HepG2 (cell line): Measurements from ENCODE around the gene TMEM270.

Experiments
- FOXM1 ChIP-seq: sonication (generic); formaldehyde crosslinking; IDR thresholded peaks from 2 replicates; pipeline ENCODE4 v1.5.0; 2020; ENCODE audit warnings: missing genetic modification reagents
- RXRA ChIP-seq: sonication (generic); formaldehyde crosslinking; IDR thresholded peaks from 2 replicates; pipeline ENCODE4 v1.5.1; 2020; ENCODE audit warnings: missing genetic modification reagents
- SP140L ChIP-seq: sonication (generic); formaldehyde crosslinking; IDR thresholded peaks from 2 replicates; pipeline ENCODE4 v1.4.0; 2020; ENCODE audit warnings: missing genetic modification reagents, borderline replicate concordance
- ZKSCAN1 ChIP-seq: fragments of 150-350 bp; IDR thresholded peaks from 2 replicates; pipeline ENCODE4 v1.6.1; 2014; ENCODE audit warnings: low read length
- ZNF230 ChIP-seq: sonication (generic); formaldehyde crosslinking; IDR thresholded peaks from 2 replicates; pipeline ENCODE4 v1.4.0; 2020; ENCODE audit warnings: mild to moderate bottlenecking, missing genetic modification reagents
- ZNF670 ChIP-seq: sonication (generic); formaldehyde crosslinking; IDR thresholded peaks from 2 replicates; pipeline ENCODE4 v1.8.0; 2022; ENCODE audit warnings: mild to moderate bottlenecking, missing genetic modification reagents, borderline replicate concordance
- TF ChIP-seq, protein P1 (sequence below): sonication (generic); formaldehyde crosslinking; conservative IDR thresholded peaks from 2 replicates; pipeline ENCODE4 v1.8.0; 2022; ENCODE audit warnings: low read depth, missing genetic modification reagents
- TF ChIP-seq, protein P2 (sequence below), 2 experiments: sonication (generic) in 1 of 2; formaldehyde crosslinking in 1 of 2; IDR thresholded peaks; 2 replicates each; pipeline versions ENCODE4 v1.4.0 to v1.6.1; 2018 to 2020; ENCODE audit warnings: missing genetic modification reagents in 2 of 2, borderline replicate concordance in 1 of 2, low read depth in 1 of 2, mild to moderate bottlenecking in 1 of 2, missing biosample characterization in 1 of 2
- TF ChIP-seq, protein P3 (sequence below): sonication (generic); formaldehyde crosslinking; IDR thresholded peaks from 2 replicates; pipeline ENCODE4 v1.5.1; 2020; ENCODE audit warnings: mild to moderate bottlenecking, missing genetic modification reagents, moderate library complexity
- TF ChIP-seq, protein P4 (sequence below): sonication (generic); formaldehyde crosslinking; IDR thresholded peaks from 2 replicates; pipeline ENCODE4 v1.5.0; 2020; ENCODE audit warnings: mild to moderate bottlenecking, missing genetic modification reagents, moderate library complexity
- TF ChIP-seq, protein P5 (sequence below): sonication (generic); formaldehyde crosslinking; IDR thresholded peaks from 2 replicates; pipeline ENCODE4 v1.4.0; 2020; ENCODE audit warnings: missing genetic modification reagents
- TF ChIP-seq, protein P6 (sequence below): sonication (generic); formaldehyde crosslinking; IDR thresholded peaks from 2 replicates; pipeline ENCODE4 v1.5.1; 2020; ENCODE audit warnings: missing genetic modification reagents, mild to moderate bottlenecking, borderline replicate concordance
- TF ChIP-seq, protein P7 (sequence below): IDR thresholded peaks from 2 replicates; pipeline ENCODE4 v1.6.1; 2012; ENCODE audit warnings: low read depth, low read length, improper control_type of control experiment

DNA sequence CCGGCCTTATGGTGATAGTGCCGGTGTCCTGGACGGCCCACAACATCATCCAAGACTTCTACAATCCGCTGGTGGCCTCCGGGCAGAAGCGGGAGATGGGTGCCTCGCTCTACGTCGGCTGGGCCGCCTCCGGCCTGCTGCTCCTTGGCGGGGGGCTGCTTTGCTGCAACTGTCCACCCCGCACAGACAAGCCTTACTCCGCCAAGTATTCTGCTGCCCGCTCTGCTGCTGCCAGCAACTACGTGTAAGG is 29.4 kb upstream of the TMEM270 start:
- TF ChIP-seq, protein P1, sequence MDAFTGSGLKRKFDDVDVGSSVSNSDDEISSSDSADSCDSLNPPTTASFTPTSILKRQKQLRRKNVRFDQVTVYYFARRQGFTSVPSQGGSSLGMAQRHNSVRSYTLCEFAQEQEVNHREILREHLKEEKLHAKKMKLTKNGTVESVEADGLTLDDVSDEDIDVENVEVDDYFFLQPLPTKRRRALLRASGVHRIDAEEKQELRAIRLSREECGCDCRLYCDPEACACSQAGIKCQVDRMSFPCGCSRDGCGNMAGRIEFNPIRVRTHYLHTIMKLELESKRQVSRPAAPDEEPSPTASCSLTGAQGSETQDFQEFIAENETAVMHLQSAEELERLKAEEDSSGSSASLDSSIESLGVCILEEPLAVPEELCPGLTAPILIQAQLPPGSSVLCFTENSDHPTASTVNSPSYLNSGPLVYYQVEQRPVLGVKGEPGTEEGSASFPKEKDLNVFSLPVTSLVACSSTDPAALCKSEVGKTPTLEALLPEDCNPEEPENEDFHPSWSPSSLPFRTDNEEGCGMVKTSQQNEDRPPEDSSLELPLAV (CRISPR knock-in tag), result no peak
- TF ChIP-seq, protein P2, sequence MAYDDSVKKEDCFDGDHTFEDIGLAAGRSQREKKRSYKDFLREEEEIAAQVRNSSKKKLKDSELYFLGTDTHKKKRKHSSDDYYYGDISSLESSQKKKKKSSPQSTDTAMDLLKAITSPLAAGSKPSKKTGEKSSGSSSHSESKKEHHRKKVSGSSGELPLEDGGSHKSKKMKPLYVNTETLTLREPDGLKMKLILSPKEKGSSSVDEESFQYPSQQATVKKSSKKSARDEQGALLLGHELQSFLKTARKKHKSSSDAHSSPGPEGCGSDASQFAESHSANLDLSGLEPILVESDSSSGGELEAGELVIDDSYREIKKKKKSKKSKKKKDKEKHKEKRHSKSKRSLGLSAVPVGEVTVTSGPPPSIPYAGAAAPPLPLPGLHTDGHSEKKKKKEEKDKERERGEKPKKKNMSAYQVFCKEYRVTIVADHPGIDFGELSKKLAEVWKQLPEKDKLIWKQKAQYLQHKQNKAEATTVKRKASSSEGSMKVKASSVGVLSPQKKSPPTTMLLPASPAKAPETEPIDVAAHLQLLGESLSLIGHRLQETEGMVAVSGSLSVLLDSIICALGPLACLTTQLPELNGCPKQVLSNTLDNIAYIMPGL (CRISPR knock-in tag; IDR thresholded peaks at IDR 0.05; ENCODE audit: borderline replicate concordance in 1 of 2, low read depth in 1 of 2), result no peak
- TF ChIP-seq SP140L (CRISPR knock-in tag) (no peak), ZNF230 (CRISPR knock-in tag) (no peak), RXRA (CRISPR knock-in tag) (no peak), ZKSCAN1 (no peak), ZNF670 (CRISPR knock-in tag) (no peak), FOXM1 (CRISPR knock-in tag) (no peak)
- TF ChIP-seq, protein P3, sequence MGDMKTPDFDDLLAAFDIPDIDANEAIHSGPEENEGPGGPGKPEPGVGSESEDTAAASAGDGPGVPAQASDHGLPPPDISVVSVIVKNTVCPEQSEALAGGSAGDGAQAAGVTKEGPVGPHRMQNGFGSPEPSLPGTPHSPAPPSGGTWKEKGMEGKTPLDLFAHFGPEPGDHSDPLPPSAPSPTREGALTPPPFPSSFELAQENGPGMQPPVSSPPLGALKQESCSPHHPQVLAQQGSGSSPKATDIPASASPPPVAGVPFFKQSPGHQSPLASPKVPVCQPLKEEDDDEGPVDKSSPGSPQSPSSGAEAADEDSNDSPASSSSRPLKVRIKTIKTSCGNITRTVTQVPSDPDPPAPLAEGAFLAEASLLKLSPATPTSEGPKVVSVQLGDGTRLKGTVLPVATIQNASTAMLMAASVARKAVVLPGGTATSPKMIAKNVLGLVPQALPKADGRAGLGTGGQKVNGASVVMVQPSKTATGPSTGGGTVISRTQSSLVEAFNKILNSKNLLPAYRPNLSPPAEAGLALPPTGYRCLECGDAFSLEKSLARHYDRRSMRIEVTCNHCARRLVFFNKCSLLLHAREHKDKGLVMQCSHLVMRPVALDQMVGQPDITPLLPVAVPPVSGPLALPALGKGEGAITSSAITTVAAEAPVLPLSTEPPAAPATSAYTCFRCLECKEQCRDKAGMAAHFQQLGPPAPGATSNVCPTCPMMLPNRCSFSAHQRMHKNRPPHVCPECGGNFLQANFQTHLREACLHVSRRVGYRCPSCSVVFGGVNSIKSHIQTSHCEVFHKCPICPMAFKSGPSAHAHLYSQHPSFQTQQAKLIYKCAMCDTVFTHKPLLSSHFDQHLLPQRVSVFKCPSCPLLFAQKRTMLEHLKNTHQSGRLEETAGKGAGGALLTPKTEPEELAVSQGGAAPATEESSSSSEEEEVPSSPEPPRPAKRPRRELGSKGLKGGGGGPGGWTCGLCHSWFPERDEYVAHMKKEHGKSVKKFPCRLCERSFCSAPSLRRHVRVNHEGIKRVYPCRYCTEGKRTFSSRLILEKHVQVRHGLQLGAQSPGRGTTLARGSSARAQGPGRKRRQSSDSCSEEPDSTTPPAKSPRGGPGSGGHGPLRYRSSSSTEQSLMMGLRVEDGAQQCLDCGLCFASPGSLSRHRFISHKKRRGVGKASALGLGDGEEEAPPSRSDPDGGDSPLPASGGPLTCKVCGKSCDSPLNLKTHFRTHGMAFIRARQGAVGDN (CRISPR knock-in tag), result peak; percentile 79
- TF ChIP-seq, protein P4, sequence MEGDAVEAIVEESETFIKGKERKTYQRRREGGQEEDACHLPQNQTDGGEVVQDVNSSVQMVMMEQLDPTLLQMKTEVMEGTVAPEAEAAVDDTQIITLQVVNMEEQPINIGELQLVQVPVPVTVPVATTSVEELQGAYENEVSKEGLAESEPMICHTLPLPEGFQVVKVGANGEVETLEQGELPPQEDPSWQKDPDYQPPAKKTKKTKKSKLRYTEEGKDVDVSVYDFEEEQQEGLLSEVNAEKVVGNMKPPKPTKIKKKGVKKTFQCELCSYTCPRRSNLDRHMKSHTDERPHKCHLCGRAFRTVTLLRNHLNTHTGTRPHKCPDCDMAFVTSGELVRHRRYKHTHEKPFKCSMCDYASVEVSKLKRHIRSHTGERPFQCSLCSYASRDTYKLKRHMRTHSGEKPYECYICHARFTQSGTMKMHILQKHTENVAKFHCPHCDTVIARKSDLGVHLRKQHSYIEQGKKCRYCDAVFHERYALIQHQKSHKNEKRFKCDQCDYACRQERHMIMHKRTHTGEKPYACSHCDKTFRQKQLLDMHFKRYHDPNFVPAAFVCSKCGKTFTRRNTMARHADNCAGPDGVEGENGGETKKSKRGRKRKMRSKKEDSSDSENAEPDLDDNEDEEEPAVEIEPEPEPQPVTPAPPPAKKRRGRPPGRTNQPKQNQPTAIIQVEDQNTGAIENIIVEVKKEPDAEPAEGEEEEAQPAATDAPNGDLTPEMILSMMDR (CRISPR knock-in tag), result no peak
- TF ChIP-seq, protein P5, sequence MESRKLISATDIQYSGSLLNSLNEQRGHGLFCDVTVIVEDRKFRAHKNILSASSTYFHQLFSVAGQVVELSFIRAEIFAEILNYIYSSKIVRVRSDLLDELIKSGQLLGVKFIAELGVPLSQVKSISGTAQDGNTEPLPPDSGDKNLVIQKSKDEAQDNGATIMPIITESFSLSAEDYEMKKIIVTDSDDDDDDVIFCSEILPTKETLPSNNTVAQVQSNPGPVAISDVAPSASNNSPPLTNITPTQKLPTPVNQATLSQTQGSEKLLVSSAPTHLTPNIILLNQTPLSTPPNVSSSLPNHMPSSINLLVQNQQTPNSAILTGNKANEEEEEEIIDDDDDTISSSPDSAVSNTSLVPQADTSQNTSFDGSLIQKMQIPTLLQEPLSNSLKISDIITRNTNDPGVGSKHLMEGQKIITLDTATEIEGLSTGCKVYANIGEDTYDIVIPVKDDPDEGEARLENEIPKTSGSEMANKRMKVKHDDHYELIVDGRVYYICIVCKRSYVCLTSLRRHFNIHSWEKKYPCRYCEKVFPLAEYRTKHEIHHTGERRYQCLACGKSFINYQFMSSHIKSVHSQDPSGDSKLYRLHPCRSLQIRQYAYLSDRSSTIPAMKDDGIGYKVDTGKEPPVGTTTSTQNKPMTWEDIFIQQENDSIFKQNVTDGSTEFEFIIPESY, result no peak
- TF ChIP-seq, protein P6, sequence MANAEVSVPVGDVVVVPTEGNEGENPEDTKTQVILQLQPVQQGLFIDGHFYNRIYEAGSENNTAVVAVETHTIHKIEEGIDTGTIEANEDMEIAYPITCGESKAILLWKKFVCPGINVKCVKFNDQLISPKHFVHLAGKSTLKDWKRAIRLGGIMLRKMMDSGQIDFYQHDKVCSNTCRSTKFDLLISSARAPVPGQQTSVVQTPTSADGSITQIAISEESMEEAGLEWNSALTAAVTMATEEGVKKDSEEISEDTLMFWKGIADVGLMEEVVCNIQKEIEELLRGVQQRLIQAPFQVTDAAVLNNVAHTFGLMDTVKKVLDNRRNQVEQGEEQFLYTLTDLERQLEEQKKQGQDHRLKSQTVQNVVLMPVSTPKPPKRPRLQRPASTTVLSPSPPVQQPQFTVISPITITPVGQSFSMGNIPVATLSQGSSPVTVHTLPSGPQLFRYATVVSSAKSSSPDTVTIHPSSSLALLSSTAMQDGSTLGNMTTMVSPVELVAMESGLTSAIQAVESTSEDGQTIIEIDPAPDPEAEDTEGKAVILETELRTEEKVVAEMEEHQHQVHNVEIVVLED, result no peak
- TF ChIP-seq, protein P7, sequence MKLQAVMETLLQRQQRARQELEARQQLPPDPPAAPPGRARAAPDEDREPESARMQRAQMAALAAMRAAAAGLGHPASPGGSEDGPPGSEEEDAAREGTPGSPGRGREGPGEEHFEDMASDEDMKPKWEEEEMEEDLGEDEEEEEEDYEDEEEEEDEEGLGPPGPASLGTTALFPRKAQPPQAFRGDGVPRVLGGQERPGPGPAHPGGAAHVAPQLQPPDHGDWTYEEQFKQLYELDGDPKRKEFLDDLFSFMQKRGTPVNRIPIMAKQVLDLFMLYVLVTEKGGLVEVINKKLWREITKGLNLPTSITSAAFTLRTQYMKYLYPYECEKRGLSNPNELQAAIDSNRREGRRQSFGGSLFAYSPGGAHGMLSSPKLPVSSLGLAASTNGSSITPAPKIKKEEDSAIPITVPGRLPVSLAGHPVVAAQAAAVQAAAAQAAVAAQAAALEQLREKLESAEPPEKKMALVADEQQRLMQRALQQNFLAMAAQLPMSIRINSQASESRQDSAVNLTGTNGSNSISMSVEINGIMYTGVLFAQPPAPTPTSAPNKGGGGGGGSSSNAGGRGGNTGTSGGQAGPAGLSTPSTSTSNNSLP, result no peak
